DMS 273 (cell line): ENCODE data around the gene CASTOR1.

Experiments used
- DNase-seq: peaks from one replicate; lab custom pipeline; 2025; ENCODE audit not compliant: unreplicated experiment; lab: John Stamatoyannopoulos, UW

Gene CASTOR1

GRCh38 chr22:30266445-30267381 is 22.6 kb downstream of the CASTOR1 start, which contains the start of gene OSM:
OSM (minus strand) TSS chr22:30266851; CDS start chr22:30266799, 52 bp downstream.
- no peak for DNase-seq

DNA sequence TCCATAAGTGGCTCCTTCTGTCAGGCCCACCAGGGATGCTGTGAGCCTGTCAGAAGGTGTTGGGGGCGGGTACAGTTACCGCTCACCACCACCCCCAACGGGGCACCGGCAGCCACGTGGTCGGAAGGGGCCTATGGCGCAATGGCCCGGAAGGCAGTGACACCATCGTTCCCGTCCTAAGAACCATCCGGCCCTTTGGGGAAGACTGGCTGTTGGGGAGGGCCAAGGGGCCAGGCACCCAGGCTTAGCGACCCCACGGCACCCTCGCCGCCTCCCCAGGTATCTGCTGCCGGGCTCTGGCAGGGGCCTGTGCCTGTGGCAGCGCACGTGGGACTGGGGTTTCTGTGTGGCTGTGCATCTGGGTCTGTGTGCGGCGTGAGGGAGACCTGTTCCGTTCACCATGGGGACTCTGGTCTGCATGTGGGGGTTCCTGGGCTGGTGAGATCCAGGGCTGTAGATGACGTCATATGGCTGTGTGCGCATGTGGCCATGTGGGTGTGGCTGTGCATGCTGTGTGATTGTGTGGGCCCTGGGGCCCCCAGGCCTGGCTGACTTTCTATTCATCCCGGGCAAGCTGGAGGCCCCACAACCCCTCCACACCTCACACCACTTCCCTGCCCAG is 23.4 kb downstream of the CASTOR1 start:
- no peak for DNase-seq

DNA sequence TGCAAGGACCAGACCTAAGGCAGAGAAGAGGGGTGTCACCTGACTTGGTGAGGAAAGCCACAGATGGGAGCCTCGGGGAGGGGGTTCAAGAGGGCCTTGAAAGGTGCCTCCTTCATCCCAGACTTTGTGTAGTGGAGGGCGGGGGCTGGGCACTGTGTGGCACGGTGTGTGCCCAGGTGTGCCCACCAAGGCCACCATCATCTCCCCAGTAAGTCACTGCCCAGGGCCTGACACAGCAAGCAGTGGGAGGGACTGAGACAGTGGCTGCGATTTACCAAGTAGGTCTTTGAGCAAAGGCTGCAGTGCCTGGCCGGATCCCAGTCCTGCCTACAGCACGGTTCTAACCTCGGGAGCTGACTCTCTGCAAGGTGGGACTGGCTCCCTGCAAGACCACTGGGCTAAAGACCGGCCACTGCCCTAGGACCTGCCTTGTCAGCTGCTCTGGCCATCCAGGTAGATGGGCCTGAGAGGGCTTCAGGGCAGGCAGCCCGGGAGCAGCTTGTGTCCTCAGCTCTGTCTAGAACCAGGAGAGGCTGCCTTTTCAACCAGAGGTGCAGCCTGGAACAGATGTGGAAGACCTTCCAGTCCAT is 24.1 kb downstream of the CASTOR1 start:
- no peak for DNase-seq

DNA sequence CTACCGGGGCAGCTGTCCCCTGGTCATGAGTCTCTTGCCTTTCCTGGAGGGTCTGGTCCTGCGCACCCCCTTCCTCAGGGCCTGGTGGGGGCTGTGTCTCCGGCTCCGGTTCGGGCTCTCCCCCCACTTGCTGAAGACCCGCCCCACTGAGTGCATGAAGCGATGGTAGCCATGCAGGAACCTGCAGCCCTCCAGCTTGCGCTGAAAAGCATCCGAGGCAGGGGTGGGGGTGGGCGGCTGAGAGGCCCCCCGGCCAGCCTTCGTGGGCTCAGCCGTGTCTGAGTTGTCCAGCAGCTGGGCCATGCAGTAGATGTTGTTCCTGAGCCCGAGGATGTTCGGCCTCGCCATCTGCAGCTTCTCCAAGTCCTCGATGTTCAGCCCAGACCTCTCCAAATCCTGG is 25.4 kb downstream of the CASTOR1 start:
- DNase-seq = no peak

GRCh38 chr22:30262917-30263741 is 26.2 kb downstream of the CASTOR1 start:
- peak; percentile 84 for DNase-seq

DNA sequence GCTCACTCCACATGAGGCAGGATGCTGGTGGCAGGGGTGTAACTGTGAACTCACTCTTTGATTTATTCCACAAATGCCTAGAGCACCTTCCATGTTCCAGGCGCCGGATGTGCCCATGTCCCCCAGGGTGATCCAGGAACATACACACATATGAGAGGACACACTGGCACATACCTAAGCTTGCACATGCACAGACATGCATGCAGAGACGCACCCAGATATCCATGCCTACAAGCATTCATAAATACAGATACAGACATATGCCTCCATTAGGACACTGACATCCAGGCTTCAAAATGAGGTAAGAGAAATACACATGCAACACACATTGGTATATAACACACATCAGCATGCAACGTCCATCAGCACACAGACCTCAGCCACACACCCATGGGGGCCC is 27.2 kb downstream of the CASTOR1 start:
- no peak for DNase-seq

GRCh38 chr22:30261134-30261533 is 28.2 kb downstream of the CASTOR1 start:
- no peak for DNase-seq

DNA sequence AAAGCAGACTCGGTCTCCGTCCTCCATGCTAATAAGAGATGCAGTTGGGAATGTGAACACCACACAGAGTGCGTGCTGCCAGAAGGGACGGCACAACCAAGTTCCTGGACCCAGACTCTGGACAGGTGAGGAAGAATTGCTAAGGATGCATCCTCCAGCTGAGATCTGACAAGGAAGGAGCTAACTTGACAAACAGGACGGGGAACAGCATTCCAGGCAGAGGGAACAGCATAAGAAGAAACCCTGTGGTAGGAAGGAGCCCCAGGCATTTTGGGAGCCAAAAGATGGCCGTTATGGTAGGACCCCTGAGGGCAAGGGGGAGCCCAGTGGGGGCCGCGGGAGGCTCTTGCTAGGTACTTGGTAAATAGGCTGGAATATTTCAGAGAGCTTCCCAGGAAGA is 28.6 kb downstream of the CASTOR1 start:
- no peak for DNase-seq

DNA sequence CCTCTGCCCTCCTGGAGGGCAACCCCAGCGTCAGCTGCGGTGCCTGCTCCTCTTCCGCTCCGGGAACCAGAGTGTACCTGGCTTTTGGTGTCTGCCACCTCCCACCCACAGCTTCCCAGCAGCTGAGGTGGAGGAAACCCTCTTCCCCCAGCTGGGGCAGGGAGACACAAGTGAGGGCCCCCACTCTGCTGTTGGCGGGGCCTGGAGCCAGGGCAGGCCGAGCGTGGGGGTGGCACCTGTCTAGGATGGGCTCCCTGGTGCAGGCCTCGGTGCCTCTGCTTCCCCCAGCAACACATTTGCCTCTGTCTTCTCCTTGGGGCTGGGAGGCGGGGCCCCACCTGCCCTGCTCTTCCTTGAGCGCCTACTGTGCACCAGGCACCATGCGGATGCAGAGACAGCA is 29.0 kb downstream of the CASTOR1 start:
- no peak for DNase-seq

GRCh38 chr22:30254314-30254713 is 35.0 kb downstream of the CASTOR1 start:
- DNase-seq = no peak

DNA sequence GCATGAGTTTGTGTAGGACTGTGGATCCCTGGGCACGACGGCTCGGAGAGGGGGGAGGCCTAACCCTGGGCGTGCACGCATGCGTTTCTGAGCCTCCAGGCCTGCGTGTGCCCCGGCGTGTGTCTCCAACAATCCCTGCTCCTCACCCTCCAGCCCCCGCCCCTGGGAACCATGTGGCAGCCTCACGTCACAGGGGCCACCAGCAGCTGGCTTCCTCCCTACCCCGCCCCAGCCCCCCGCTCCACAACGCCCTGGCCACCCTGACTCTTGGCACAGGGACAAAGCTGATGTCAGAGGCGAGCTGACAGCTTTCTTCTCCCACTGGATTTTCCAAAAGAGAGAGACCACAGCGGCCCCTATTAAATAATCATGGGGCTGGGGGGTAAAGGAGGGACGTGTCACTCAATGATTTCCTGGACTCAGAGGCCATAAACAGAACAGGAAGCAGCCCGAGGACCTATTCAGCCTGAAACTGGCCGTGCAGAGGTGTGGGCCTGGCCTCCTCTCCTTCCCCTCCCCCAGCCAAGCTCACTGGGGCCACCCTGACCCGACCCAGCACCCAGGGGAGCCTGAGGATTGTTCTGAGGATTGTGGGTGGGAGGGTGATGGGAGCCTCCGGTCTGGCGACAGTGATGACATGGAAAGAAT is 36.0 kb downstream of the CASTOR1 start:
- DNase-seq = peak; percentile 76

DNA sequence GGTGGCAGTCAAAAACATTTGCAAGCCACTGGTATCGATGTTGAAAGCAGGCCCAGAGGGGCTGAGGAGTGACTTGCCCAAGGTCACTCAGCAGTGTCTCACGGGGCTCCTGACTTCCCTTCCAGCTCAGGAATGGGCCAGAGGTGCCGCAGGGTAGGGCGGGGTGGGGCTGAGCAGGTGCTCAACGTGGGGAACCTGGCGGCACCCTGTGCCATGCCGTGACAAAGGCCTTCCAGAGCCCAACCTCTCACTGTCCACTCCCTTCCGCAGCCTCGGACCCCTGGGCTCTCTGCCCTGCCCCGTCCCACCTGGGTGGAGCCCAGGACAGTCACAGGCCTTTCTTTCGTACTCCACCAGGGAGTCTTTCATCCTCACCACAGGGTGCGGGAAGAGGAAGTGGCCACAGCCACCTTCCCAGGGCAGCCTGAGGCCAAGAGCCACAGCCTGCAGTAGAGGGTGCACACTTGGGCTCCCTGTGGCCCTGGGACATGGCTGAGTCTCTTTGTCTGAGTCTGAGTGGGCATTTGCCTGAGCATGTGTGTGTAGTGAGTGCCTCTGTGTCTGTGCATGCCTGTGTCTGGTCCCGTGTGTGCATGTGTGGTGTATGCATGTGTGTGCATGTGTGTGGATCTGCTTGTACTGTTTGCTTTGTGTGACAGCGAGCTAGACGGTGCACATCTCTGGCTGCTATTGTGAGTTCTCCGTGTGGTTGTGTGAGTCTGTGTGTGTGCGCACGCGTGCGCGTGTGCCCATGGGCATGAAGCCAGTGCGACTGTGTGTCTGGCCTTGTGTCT is 36.7 kb downstream of the CASTOR1 start:
- DNase-seq = no peak

DNA sequence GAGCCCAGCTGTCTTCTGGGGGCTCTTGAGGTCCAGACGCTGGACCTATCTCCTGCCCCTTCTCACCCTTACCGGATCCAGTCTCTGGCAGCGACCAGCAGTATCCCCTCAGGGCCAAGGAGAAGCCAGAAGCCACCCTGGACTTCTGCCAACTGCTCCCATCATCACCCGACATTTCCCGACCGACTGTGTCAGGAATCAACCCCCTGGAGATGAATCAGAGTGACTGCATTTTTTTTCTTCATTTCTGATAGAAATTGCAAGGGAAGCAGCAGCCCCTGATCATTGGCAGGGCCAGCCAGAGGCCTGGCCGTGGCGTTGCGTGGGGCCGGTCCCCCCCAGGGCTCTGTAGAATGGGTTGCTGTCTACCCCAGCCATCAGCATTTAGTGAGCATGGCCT is 37.6 kb downstream of the CASTOR1 start:
- no peak for DNase-seq

DNA sequence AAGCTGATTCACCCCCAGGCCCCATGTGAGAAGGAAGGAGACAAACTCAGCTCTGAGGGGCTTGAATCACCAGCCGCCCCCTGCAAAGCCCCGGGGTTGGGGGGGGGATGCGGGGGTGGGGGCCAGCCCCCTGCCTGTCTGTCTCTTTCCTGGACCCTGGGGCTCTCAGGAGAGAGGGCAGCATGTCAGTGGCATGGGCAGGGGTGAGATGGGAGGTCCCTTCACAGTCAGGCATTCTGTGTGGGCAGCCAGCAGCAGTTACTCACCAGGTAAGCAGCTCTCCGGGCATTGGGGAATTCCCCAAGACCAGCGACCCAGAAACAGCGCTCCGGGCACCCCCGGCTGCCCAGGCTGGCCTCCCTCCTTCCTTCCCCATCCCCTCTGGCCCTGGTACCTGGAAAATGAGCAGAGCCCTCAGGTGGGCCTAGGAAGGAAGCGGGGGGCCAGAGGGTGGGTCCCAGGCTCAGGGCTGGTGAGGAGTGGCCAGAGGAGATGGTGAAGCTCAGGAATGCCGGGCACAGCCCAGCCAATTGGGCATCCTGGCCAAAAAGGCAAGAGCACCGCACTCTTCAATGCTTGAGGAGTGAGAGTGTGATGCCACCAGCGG is 38.5 kb downstream of the CASTOR1 start:
- no peak for DNase-seq

- peak; percentile 18 for DNase-seq
Measured at GRCh38 chr22:30250039-30250565, 39.2 kb downstream of the CASTOR1 start.

DNA sequence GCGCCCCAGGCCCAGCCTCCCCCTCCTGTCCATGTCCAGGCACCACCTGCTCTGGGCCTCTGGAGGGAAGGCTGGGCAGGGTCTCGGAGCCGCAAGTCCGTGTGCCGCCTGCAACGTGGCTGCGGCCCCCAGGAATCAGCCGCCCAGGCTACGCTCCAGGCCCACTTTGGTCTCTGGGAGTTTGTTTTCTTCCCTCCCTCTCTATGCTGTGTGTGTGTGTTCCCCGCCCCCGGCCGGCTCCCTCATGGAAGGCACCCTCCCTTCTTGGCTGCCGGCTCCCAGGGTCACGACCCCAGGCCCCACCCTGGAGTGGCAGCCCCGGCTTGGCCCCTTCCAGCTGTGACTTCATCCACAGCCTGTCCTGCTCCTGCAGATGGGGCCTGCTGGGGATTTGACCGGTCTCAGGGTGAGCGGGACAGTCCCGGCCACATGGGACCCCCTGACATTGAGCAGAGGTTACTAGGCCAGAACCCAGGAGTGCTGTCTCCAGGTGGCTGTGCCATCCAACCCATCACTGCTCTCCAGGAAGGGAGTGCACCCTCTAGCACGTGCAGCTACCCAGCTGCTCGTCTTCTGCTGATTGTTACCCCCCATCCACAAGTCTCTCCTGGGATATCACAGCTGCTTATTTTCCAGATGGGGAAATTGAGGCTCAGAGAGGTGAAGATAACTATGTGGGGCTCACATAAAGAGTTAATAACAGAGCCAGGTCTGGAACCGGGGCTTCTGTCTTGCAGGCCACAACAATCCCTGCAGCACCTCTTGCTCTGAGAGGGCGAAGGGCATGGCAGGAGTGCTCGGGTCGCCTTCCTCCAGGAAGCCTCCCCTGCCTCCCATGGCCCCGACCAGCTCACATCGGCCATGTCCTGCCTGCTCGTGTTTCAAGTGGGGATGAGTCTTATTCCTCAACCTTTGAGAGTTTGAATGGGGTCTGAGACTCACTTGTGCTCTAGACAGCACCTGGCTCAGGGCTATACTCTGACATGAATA is 40.0 kb downstream of the CASTOR1 start:
- no peak for DNase-seq

- no peak for DNase-seq
Measured at GRCh38 chr22:30248484-30248883, 40.8 kb downstream of the CASTOR1 start.

DNA sequence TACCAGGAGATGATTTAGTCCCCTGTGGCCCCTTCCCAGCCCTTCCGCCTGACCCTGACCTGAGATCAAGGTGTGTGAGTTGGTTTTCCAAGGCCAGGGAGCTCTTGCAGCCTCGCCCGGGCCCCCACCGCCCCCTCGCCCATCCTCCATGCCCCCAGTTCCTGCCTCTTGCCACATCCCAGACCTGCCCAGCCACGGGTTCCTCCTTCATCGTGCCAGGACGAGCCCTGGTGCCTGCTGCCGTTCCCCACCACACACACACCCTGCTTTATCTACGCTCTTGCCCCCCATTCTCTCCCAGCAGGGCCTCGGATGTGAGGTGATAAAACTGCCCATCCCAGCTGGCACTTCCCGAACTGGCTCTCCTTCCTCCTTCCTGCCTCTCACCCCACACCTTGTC is 41.3 kb downstream of the CASTOR1 start:
- no peak for DNase-seq
